Measurements from ENCODE around the gene BACH2.
"Not testable (repeated sequence)": the region's sequence is repeated elsewhere in the genome, so short reads cannot be mapped to it uniquely, and the experiment has no call there.

Gene BACH2

GRCh38 chr6:90149280-90149679 is 147.4 kb downstream of the BACH2 start:
- DNase-seq, result no peak

- DNase-seq, result no peak
These were observed 147.8 kb downstream of the BACH2 start for GRCh38 chr6:90148867-90149266.

DNA sequence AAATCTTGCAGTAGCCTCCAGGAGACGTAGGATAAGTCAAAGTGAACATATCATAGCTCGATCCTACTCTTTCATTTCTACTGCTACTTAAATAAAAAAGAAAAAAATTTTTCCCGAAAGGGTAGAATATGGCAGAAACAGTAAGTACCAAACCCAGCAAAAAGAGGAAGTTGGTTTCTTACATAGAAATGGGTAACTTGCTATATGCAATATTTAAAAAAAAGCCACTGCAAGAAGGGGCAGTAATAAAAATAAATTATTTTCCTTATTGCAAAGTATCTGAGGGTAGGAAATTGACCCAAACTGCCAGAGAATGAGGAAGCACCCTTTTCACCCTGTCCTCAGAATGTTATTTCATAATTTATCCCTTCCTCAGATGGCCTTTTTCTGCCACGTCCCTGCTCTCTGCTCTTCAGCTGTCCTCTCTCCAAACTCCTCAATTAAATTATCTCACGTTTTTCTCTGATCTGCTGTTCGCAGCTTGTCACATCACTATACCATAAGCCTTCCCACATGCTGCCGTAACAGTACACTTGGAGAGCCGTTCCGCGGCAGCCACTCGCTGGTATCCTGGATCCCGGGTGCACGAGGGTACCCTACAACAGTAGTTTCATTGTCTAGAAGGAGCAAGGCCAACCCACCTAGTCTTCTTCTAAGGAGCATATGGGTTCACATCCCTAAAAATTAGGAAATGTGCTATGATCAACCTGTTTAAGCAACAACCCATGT is 149.6 kb downstream of the BACH2 start:
- no peak for DNase-seq

DNA sequence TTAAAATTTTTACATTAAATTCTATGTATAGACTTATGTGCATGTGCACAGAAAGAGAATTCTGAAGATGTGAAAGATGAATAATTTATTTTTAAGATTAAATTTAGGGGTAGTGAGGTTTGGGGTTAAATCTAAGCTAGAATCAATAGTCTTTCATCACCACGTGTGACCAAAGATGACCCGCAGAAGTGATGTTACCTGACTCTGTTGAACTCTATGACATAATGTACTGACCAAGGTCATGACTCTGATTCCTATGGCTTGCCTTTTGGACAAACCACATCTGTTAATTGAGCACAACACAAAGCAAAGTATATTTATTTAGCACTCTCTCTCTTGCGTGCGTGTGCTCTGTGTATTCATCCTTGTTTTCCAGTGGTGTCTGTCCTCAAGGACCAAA is 150.6 kb downstream of the BACH2 start:
- no peak for DNase-seq

DNA sequence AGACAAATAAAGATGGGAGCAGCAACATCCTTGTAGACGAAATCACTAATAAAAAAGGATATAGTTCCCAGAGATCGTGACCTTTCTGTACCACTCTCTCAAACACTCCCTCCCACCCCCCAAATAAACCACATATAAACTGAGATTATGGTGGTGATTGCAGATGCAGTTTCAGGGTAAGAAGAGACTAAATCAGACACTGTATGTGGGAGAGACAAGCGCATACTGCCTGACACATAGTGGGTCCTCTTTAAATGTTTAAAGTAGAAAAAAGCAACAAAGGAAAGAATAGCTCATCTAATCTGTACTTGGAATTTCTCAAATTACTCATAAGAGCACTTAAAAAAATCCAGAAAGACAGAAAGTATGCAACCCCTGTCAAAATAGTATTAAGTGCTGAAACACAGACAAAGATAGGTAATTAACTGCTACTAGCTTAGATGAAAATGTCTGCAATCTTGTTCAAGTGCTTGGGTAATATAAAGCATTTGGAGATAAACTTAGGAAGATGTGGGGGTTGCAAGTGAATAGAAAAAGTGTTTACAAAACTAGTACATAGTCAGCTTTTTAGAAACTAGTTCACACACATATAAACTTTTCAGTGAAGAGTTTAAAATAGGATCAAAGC is 151.6 kb downstream of the BACH2 start:
- DNase-seq, result no peak

- DNase-seq, result peak; percentile 78
These were observed 152.2 kb downstream of the BACH2 start for GRCh38 chr6:90144396-90144795.

GRCh38 chr6:90140683-90141082 is 156.0 kb downstream of the BACH2 start:
- DNase-seq, result no peak

DNA sequence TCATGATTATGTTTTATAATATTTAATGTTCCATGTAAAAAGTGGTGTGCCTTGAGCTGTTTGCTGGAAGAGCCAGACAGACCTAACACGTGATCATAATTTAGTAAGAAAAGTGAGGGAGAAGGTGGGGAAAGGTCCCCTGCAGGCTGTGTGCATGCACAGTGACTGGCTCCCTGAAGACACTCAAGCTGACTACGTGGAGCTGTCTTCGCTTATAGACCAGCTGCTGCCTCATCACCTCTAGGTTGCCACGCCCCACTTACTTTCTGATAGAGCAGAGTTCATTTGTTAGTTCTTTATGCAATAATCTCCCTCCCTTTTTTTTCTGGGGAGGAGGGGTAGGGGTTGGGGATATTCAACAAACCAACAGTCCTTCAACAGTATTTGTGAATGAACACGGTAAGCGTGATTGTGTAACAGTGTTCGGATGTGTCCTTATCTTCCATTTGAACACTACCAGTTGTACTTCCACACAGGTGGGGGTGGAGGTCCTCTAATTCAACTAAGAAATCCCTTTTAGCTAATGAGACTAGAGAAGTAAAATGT is 157.3 kb downstream of the BACH2 start:
- DNase-seq, result no peak

GRCh38 chr6:90136837-90137568 is 159.6 kb downstream of the BACH2 start:
- no peak for DNase-seq

- no peak for DNase-seq
These were observed 160.5 kb downstream of the BACH2 start for GRCh38 chr6:90136176-90136575.

GRCh38 chr6:90135667-90136066 is 161.0 kb downstream of the BACH2 start:
- no peak for DNase-seq

DNA sequence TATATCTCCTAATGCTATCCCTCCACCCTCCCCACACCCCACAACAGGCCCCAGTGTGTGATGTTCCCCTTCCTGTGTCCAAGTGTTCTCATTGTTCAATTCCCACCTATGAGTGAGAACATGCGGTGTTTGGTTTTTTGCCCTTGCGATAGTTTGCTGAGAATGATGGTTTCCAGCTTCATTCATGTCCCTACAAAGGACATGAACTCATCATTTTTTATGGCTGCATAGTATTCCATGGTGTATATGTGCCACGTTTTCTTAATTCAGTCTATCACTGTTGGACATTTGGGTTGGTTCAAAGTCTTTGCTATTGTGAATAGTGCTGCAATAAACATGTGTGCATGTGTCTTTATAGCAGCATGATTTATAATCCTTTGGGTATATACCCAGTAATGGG is 163.0 kb downstream of the BACH2 start:
- DNase-seq, result not testable (repeated sequence)

- DNase-seq, result no peak
These were observed 164.8 kb downstream of the BACH2 start for GRCh38 chr6:90131614-90132423.

DNA sequence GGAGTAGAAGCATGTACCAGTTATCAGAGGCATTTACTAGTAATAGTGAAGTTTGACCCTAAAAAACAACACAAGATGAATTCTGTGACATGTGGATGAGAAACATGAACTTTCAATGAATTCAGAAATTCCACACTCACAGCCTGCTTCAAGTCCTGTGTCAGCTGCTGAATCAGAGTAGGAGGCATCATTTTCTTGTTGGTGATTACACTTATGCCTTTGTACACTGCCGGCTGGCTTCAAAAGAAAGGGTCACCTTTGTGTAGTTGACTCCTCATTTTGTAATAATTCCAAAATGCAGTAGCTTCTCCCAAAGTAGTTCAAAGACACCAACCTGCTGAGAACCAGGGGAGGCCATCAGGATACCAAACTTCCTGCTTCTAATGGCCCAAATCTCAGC is 165.5 kb downstream of the BACH2 start:
- DNase-seq, result no peak

DNA sequence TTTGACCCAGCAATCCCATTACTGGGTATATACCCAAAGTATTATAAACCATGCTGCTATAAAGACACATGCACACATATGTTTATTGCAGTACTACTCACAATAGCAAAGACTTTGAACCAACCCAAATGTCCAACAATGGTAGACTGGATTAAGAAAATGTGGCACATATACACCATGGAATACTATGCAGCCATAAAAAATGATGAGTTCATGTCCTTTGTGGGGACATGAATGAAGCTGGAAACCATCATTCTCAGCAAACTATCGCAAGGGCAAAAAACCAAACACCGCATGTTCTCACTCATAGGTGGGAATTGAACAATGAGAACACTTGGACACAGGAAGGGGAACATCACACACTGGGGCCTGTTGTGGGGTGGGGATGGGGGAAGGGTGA is 168.0 kb downstream of the BACH2 start:
- not testable (repeated sequence) for DNase-seq

DNA sequence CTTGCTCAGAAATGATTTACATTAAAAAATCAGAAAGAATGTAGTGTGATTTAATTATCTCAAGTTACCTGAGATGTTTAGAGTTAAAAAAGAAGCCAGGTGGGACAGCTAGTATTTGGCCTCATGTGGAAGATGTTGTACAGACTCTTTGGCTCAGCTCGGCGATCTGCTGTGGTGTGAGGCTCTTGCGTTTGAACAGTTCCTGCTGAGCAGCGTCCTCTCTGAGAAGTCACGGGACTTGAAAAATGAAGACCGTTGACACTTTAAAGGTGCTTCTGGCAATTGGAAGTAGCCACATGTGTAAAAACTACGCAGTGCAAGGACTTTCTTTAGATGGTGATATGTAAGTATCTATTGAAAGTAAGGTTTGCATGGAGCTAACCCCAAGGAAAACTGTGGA is 169.0 kb downstream of the BACH2 start:
- no peak for DNase-seq

- no peak for DNase-seq
These were observed 169.8 kb downstream of the BACH2 start for GRCh38 chr6:90126839-90127238.

DNA sequence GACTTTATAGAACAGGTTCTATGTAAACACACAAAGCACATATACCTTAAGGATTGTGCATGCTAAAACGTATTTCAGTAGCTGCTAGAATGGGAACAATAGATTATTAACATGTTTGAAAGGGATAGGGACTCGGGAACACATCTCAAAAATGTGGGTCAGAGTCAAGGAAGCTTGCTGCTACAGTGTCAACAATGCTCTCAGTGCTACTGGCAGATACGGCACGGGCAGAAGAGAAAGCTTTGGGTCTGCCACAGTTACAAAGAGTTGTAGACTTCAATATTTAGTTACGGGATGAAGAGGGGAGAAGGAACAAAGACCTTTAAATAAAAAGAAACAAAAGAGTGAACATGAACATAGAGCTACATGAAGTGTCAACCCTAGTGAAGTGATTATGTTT is 170.5 kb downstream of the BACH2 start:
- DNase-seq, result no peak

DNA sequence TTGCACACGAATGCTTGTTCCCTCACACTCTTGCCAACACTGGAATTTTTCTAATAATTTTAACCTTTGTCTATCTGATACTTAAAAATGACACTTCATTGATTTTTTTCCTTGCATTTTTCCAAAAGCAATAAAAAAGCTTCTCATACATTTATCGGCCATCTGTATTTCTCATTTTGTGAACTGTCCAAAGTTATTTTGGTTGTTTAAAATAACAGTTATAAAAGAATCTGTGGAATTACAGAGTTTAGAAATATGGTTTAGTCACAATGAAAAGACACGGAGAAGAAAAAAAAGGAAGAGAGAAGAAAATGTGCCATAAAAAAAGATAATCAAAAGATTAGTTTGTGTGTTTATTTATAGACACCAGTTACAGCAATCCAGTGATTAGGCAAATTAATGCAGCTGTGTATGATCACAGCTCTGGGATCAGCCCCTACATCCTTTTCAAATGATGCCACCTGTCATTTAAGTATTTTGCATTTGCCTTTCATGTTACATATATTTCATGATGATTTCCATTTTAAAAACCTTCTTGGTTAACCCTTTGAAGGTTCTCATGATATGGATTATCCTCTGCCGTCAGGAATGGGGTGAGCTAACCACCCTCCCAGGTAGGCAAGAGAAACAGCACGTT is 171.7 kb downstream of the BACH2 start:
- DNase-seq, result no peak

- DNase-seq, result peak; percentile 68
These were observed 172.8 kb downstream of the BACH2 start for GRCh38 chr6:90123831-90124230.

- DNase-seq, result peak; percentile 51
These were observed 174.7 kb downstream of the BACH2 start for GRCh38 chr6:90121982-90122381.

GRCh38 chr6:90120327-90120726 is 176.3 kb downstream of the BACH2 start:
- DNase-seq, result no peak
